Activated naive CD4-positive, alpha-beta T cell (primary cell): ENCODE results near the gene GTF2IRD1.
A peak's percentile ranks its signal among the peaks of the same experiment; 100 is the strongest.
"Not testable (repeated sequence)": the region's sequence is repeated elsewhere in the genome, so short reads cannot be mapped to it uniquely, and the experiment has no call there.

Source experiments
- DNase-seq, 4 experiments: peaks; one replicate each; lab custom pipeline; 2025; lab: John Stamatoyannopoulos, UW

Gene GTF2IRD1

DNA sequence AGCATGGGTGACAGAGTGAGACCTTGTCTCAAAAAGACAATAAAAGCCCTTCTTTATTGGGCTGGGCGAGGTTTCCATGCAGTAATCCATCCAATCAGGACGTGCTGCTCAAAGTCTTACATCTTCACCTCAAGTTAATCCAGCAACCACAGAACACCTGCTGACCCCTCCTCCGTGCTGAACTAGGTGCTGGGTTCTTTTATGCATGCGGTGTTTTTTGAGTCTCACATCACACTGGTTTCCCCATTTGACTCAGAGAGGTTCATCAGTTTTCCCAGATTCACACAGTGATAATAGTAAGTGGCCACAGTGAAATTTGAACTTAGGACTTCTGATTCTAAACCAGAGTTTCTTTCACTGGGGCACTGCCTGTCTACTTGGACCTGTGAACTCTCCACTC, 145.5 kb downstream of the GTF2IRD1 start:
- DNase-seq: no peak

DNA sequence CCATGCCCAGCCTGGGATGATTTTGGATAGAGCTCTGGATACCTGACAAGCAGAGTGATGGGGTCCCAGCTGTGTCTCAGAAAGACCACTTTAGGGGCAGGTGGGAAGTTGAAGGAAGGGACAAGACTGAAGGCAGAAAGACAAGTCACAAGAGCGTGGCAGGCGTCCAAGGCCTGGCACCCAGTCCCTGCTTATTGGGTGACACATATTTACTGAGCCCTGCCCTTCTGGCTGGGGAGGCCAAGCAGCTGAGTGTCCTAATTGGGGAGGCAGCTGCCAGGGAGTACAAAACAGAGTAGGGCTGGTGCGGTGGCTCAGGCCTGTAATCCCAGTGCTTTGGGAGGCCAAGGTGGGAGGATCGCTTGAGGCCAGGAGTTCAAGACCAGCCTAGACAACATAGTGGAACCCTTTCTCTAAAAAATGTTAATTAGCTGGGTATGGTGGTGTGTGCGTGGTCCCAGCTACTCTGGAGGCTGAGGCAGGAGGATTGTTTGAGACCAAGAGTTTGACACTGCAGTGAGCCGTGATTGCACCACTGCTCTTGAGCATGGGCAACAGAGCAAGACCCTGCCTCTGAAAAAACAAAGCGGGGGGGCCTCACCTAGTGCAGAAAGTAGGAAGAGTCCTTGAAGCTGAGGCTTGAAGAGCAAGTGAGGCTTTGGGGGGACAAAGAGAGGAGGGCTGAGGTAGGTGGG, 150.8 kb downstream of the GTF2IRD1 start:
- no peak for DNase-seq

DNA sequence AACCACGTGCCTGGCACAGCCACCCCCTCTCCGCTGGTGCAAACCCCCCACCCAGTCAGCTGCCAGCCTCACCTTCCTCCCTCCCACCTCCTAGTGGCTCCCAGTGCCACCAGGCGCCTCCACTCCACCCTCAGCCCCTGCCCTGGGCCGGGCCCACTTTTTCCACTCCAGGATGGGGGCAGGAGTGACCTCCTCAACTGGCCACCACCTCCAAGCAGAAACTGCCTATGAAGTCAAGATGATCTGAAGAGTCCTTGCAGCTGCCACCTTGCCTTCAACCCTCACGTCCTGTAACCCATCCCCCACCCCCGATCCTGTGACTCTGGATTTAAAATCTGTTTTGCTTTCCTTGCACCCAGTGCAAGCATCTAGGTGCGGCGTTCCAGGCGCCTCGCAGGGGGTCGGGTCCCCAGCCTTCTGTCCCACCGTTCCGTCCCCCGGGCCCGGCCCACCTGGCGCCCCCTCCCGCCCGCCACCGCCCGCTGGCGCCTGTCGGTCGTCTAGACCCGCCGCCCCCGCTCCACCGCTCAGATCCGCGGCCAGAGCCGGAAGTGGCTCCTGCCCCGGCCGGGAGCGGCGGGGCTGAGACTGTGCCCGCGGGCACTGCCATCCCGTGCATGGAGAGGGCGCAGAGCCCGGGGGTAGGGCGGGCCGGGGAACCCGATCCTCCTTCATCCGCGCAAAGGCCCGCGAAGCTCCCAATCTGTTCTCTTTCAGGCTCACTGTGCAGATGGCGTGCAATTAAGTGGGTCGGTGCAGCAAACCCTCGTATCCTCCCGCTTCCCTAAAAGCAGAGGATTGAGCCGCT, 152.6 kb downstream of the GTF2IRD1 start:
- peak in 1 of 4 experiments; percentile 26 for DNase-seq

DNA sequence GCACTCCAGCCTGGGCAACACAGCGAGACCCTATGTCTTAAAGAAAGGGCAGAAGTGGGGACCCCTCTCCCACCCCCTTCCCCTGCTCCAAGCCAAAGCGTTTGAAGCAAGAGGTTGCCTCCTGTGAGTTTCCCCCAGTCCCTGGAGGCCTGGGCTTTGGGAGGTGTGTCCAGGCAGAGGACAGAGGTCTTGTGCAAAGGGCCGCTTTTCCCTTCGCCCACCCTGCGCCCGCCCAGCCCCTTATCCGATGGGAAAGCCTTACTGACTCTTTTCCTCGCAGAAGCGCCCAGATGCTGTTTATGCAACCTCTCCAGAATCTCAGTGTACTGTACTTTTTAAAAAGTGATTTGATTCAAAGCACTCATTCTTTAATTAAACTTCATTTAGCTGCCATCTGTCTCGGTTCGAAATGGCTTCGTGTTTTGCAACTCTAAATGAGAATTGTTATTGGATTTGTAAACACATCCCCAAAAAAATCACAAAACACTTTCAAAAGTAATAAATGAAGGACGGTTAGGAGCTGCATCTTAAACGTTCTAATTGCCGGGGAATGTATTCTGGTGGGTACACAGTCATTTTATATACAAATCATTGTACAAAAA, 153.3 kb downstream of the GTF2IRD1 start:
- DNase-seq: no peak

DNA sequence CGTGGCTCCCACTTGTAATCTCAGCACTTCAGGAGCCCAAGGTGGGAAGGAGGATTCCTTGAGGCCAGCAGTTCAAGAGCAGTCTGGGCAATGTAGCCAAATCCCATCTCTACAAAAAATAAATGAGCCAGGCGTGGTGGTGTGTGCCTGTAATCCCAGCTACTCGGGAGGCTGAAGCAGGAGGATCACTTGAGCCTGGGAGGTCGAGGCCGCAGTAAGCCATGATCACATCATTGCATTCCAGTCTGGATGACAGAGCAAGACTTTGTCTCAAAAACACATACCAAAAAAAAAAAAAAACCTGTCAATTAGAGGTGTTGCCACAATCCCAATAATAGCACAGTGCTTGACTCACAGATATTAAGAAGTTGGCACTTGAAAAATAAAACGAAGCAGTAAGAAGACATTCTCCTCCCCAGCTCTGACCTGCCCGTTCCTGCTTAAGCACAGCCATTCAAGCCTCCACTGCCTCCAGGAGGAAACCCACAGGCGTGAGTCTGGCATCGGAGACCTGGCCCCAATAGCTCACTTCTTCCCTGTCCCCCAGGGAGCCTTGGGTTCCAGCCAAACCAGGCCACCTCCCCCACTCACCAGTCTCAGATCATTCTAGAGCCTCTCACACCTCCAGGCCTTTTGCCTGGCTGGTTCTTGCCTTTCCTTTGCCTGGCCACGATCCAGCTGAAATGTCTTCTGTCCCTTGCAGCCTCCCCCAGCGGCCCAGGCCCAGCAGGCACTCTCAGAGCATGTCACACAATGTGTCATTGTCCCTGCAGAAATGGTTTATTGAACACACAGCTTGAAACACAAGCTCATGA, 158.5 kb downstream of the GTF2IRD1 start:
- no peak for DNase-seq

DNA sequence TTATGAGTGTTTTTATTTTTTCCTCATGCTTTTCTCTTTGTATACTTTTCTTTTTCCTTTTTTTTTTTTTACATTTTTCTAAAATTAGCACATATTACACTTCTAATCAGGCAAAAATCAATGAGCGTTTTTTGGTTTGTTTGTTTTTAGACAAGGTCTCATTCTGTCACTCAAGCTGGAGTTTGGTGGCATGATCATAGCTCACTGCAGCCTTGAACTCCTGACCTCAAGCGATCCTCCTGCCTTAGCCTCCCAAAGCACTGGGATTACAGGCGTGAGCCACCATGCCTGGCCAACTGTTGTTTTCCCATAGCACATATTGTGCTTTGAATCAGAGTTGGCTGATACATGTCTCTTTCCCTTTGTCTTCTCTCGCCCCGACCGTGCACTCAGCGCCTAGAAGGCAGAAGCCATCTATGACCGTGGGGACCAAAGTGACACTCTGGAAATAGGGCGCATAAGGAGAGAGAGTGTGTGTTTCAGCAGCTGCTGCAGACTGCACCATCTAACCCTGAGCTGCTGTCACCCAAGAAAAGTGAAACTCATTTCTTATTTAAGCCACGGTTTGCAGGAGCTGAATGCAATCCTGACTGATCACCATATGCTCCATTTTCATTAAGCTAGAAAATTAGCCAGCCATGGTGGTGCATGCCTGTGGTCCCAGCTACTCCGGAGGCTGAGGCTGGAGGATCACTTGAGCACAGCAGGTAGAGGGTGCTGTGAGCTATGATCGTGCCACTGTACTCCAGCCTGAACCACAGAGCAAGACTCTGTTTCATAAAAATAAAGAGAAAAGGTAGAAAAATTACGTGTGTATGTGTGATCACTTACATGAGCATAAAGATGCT, 162.5 kb downstream of the GTF2IRD1 start:
- DNase-seq: no peak

DNA sequence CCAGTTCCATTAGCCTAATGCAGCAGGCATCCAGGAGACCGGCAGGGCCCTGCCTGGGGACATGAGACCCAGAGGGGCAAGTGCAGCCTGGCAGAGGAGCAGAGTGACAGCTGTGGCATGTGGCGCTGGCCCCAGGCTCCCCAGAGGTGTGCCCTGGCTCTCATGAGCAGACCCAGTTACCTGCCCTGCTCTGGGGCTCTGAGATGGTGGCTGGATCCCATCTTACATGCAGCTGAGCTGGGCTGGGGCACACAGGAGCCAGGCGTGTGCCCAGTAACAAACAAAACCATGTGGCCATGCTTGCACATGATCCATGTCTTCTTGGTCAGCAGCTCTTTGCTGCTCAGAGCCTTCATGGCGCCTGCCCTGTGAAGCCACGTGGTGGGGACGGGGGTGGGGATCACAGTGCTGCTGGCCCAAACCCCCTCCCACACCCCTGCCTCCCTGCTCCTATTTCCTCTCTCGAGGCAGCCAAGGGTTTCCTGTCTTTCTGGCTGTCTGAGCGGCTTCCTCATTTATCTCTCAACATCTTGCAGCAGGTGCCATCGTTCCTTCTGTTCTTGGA, 163.6 kb downstream of the GTF2IRD1 start:
- peak in 1 of 4 experiments; percentile 8 for DNase-seq

DNA sequence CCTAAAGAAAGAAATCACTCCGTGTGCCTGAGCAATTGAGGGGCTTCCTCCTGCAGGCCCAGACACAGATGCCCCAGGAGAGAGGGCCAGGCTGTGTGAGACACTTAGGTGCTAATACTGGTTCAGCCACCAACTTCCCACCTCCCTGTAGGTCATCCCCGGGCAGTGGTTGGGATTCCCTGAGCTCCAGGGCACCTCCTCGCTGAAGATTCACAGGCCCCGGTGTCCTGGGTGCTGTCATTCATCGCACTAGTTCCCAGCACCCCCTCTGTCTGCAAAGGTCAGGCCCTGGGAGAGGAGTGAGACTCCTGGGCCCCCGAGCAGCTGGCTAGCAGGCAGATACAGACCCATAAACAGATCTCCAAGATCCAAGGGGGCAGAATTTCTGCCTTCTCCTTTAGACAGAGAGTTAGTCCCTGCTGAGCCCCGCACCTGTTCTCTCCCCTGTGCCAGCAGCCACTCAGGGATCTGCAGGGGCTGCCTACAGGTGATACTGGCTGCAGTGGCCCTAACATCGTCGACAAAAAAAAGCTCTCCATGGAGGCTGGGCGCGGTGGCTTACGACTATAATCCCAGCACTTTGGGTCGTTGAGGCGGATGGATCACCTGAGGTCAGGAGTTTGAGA, 165.6 kb downstream of the GTF2IRD1 start:
- no peak for DNase-seq

DNA sequence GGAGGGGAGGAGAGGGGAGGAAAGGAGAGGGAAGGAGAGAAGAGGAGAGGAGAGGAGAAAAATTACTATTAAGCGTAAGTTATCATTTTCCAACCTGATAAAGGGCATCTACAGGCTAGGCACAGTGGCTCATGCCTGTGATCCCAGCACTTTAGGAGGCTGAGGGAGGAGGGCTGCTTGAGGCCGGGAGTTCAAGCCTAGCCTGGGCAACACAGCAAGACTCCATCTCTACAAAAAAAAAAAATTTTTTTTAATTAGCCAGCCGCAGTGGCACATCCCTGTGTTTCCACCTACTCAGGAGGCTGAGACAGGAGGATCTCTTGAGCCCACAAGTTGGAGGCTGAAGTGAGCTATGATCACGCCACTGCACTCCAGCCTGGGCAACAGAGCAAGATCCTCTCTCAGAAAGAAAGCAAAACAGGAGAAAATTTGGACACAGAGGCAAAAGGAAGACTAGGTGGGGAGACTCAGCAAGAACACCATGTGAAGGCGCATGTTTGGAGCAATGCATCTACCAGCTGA, 168.6 kb downstream of the GTF2IRD1 start:
- DNase-seq: no peak

DNA sequence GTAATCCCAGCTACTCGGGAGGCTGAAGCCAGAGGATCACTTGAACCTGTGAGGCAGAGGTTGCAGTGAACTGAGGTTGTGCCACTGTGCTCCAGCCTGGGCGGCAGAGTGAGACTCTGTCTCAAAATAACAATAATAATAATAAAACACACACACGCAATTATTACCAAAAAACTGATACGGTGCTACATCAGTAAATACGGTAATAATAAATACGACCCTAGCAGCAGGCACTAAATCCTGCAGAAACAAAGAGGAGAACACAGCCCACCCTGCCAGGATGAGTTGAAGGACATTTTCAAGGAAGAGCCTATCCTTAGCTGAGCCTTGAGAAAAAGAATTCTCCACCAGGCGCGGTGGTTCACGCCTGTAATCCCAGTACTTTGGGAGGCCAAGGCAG, 169.4 kb downstream of the GTF2IRD1 start:
- no peak for DNase-seq

DNA sequence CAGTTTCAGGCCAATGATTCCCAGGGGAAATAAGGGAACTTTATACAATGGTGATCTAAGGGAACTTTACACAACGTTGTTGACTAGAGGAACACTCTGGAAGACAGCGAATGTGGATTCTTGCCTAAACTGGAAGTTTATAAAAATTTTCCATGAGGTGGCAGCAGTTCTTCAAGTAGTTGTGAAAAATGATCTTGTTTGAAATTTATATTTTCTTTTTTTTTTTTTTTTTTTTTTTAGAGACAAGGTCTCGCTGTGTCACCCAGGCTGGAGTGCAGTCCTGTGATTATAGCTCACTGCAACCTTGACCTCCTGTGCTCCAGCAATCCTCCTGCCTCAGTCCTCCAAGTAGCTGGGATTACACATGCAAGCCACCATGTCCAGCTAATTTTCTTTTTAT, 171.7 kb downstream of the GTF2IRD1 start:
- no peak for DNase-seq

DNA sequence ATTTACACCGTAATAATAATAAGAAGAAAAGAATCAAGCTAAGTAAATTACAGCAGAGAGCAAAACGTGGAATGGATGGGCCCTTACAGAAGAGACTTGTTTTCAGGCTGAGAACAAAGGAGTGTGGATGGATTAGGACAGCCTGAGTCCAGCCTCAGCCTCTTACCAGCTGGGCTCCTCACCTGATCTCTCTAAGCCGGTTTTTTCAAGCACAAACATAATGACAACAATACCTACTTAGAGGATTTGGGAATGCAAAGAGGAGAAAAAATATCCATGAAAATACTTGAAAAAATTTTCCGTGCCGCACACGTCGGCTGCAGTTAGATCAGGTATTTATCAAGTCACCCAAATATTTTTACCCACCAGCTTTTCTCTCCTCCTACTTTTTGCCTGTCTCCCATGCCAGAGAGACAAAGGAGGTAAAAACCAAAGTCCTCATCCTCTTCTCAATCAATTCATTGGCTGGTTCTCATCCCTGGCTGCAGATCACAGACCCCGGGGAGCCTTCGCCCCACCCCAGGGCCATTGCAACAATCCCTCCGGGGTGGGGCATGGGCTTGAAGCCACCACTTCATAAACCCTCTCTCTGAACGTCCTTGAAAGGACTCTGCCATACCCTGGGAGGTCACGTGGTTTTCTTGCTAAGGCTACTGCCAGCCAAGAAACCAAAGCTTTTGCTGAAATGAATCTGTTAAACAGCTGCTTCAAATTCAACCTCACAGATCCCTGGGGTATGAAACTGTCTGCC, 174.1 kb downstream of the GTF2IRD1 start:
- no peak for DNase-seq

DNA sequence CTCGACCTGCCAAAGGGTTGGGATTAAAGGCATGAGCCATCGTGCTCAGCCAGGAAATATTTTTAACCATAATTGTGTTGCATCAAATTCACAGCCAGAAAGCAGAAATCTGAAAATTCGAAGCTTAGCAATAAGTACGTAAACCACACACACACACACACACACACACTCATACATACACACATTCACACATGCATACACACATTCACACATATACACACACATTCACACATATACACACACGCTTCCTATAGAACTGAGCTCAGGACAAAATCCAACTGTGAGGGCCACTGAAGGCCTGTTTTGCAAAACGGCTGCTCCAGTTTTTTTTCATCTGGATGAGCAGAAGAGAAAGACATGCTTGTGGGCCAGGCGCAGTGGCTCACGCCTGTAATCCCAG, 178.8 kb downstream of the GTF2IRD1 start:
- no peak for DNase-seq

DNA sequence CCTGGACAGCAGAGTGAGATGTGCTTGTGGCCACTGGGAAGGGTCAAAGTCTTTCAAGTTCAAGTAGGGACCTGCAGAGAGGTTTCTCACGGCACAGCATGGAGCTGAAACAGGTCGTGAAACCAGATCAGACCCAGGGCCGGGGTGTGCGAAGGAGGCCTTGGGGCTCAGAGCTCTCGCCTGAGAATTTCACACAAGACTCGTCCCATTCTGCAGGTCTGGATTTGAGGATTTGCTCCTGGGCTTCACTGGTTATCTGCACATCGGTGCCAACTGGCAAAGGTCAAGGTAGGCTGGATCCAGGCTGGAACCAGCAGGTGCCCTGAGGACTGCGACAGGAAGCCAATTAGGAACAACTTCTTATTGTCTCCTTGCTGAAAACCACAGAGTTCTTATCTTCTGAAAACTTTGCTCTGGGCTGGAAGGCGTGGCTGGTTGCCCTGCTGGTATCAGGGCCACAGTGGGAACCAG, 179.8 kb downstream of the GTF2IRD1 start:
- no peak for DNase-seq

DNA sequence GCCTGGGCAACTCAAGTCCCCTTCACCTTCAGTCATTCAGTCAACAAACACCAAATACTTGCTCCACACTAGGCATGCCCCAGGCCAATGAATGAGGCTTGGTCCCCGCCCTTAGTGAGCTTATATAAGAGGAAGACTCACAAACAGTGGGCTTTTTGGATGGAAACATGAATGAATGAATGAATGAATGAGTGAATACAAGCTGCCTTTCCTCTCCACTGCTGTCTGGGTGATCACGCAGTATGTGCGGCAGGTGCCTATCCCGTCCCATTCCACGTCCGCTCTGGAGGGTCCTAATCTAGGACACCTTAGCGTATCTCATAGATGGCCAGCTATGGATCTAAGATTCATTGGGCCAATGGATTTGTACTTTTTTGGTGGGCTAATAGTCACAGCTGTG, 184.0 kb downstream of the GTF2IRD1 start:
- no peak for DNase-seq

DNA sequence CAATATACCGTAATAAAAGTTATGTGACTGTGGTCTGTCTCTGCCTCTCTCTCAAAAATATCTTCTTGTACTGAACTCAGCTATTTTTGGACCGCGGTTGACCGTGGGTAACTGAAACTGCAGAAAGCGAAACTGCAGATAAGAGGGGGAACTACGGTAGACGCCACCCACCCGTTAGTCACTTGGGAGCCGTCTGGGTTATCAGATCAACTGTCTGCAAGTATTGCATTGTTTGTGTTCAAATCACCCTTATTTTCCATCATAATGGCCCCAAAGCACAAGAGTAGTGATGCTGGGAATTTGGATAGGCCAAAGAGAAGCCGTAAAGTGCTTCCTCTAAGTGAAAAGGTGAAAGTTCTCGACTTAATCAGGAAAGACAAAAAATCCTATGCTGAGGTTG, 196.3 kb downstream of the GTF2IRD1 start:
- DNase-seq: peak; percentile 17 to 46 (median 30)

DNA sequence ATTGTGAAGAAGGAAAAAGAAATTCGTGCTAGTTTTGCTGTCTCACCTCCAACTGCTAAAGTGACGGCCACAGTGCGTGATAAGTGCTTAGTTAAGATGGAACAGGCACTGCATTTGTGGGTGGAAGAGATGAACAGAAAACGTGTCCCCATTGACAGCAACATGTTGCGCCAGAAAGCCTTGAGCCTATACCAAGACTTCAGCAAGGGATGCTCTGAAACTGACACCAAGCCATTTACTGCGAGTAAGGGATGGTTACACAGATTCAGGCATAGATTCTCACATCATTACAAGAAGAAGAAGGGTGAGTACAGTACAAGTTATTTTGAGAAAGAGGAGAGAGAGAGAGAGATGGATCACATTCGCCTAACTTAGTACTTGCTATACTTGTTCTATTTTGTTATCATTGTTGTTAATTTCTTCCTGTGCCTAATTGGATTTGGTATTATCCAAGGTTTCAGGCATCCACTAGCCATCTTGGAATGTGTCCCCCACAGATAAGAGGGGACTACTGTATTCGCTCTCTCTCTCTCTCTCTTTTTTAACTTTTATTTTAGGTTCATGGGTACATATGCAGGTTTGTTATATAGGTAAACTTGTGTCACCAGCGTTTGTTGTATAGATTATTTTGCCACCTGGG, 196.9 kb downstream of the GTF2IRD1 start:
- not testable (repeated sequence) for DNase-seq

DNA sequence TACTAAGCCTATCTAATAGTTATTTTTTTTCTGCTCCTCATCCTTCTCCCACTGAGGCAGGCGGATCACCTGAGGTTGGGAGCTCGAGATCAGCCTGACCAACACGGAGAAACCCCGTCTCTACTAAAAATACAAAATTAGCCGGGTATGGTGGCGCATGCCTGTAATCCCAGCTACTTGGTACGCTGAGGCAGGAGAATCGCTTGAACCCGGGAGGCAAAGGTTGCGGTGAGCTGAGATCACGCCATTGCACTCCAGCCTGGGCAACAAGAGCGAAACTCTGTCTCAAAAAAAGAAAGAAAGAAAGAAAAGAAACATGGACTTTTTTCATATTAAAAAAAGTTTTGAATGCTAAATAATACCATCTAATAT, 197.4 kb downstream of the GTF2IRD1 start:
- not testable (repeated sequence) for DNase-seq
